Hepatocyte (in vitro differentiated cells): ENCODE data around the gene ADIRF.

Experiments
- CTCF ChIP-seq: fragments of 200-600 bp; sonication (generic); IDR thresholded peaks from 2 replicates; pipeline ENCODE4 v1.5.1; 2016; ENCODE audit warnings: antibody characterized with exemption, mild to moderate bottlenecking; ENCODE audit not compliant: poor library complexity
- EZH2 ChIP-seq: fragments of 200-600 bp; sonication (generic); IDR thresholded peaks from 2 replicates; pipeline ENCODE4 v1.6.1; 2016; ENCODE audit warnings: antibody characterized with exemption, mild to moderate bottlenecking, borderline replicate concordance
- EZH2phosphoT487 ChIP-seq: fragments of 200-600 bp; sonication (generic); IDR thresholded peaks from one replicate; pipeline ENCODE4 v1.6.1; 2018; ENCODE audit warnings: antibody characterized with exemption, mild to moderate bottlenecking, low read depth, moderate library complexity; ENCODE audit not compliant: unreplicated experiment, severe bottlenecking

GRCh38 chr10:86929468-86930380 is 38.6 kb upstream of the ADIRF start:
- TF ChIP-seq EZH2phosphoT487 = no peak
- TF ChIP-seq CTCF = no peak
- no peak for TF ChIP-seq EZH2
